Endothelial cell of umbilical vein (primary cell): Measurements from ENCODE around the gene ANKRD33B. TPM values are rescaled to one million over a fixed set of nuclear protein-coding genes. Genes with fewer than 3 reads are reported as not detected.

Experiments
- BruUV-seq: library from RNA; stranded (reverse); fragments of 400-500 nt; replicated peaks from 2 replicates; lab custom pipeline; 2021; lab: Mats Ljungman, UMichigan
- CTCF ChIA-PET: fragments of 300-600, 350-600 bp; sonication (Branson Sonifier 250); formaldehyde crosslinking; loops from one replicate; lab custom pipeline; 2021; ENCODE audit warnings: antibody characterized with exemption, inconsistent platforms; lab: Charles Lee
- POLR2A ChIA-PET: fragments of 300-600, 350-600 bp; sonication (Branson Sonifier 250); formaldehyde crosslinking; loops from one replicate; lab custom pipeline; 2021; ENCODE audit warnings: antibody characterized with exemption, inconsistent platforms; lab: Charles Lee
- DNase-seq: peaks from one replicate; pipeline ENCODE4 v3.0.0-alpha.2; 2011; ENCODE audit warnings: low read depth, low spot score
- FAIRE-seq: peaks from 2 replicates; lab custom pipeline; 2011; peaks lifted over from hg19 to GRCh38; lab: Jason Lieb, UNC
- H2AFZ ChIP-seq: 2 replicates; pipeline ENCODE4 v1.6.0; 2012; ENCODE audit warnings: low read depth, low read length, control low read depth, inconsistent platforms
- H3K27ac ChIP-seq: 2 replicates; pipeline ENCODE4 v1.5.1; 2011; ENCODE audit warnings: low read depth, mild to moderate bottlenecking, control low read depth, low read length, moderate library complexity; ENCODE audit not compliant: insufficient read depth
- H3K27me3 ChIP-seq, 2 experiments: 2 replicates each; pipeline versions ENCODE4 v1.6.0 to v1.6.1; 2011; ENCODE audit warnings: low read length in 2 of 2, mixed read lengths in 1 of 2; ENCODE audit not compliant: control insufficient read depth in 2 of 2, insufficient read depth in 2 of 2
- H3K36me3 ChIP-seq, 2 experiments: 2 replicates in 1 of 2; 3 replicates in 1 of 2; pipeline ENCODE4 v1.5.1; 2011; ENCODE audit warnings: low read length in 2 of 2, mild to moderate bottlenecking in 1 of 2, moderate library complexity in 1 of 2; ENCODE audit not compliant: control insufficient read depth in 2 of 2, insufficient read depth in 2 of 2; ENCODE audit errors: extremely low read depth in 1 of 2
- H3K4me1 ChIP-seq: 3 replicates; pipeline ENCODE4 v1.5.1; 2011; ENCODE audit warnings: mild to moderate bottlenecking, low read length; ENCODE audit not compliant: control insufficient read depth, insufficient read depth; ENCODE audit errors: extremely low read depth
- H3K4me2 ChIP-seq: 2 replicates; pipeline ENCODE4 v1.6.1; 2011; ENCODE audit warnings: low read length, control low read depth, mixed read lengths; ENCODE audit not compliant: insufficient read depth
- H3K4me3 ChIP-seq, 3 experiments: fragments of 200-600 bp in 1 of 3; sonication (generic), shearing (Covaris generic) in 1 of 3; replicated peaks in 1 of 3; 2 replicates each; pipeline ENCODE4 v1.5.1; 2011 to 2016; ENCODE audit warnings: control low read depth in 3 of 3, low read length in 3 of 3, mild to moderate bottlenecking in 2 of 3, inconsistent platforms in 1 of 3, low read depth in 1 of 3, moderate library complexity in 1 of 3; ENCODE audit not compliant: insufficient read depth in 1 of 3
- H3K79me2 ChIP-seq: 2 replicates; pipeline ENCODE4 v1.6.0; 2012; ENCODE audit warnings: low read length, inconsistent platforms; ENCODE audit not compliant: control insufficient read depth, insufficient read depth
- H3K9ac ChIP-seq: replicated peaks from 2 replicates; pipeline ENCODE3; 2011; ENCODE audit warnings: low read length, control low read depth; ENCODE audit not compliant: insufficient read depth; ENCODE audit errors: extremely low read depth
- H3K9me1 ChIP-seq: replicated peaks from 3 replicates; pipeline ENCODE4 v1.6.0; 2011; ENCODE audit warnings: mild to moderate bottlenecking, low read length; ENCODE audit not compliant: control insufficient read depth, insufficient read depth; ENCODE audit errors: extremely low read depth
- H3K9me3 ChIP-seq: replicated peaks from 2 replicates; pipeline ENCODE4 v1.5.1; 2012; ENCODE audit warnings: low read length, inconsistent platforms; ENCODE audit not compliant: control insufficient read depth, insufficient read depth
- H4K20me1 ChIP-seq: replicated peaks from 2 replicates; pipeline ENCODE3; 2011; ENCODE audit warnings: mild to moderate bottlenecking, low read length; ENCODE audit not compliant: control insufficient read depth, insufficient read depth; ENCODE audit errors: extremely low read depth
- EZH2 ChIP-seq: IDR thresholded peaks from 2 replicates; pipeline ENCODE4 v1.6.1; 2012; ENCODE audit warnings: borderline replicate concordance, low read depth, mild to moderate bottlenecking, moderate library complexity, low read length, inconsistent platforms; ENCODE audit not compliant: severe bottlenecking
- GATA2 ChIP-seq: IDR thresholded peaks from 2 replicates; pipeline ENCODE4 v1.7.0; 2011; ENCODE audit warnings: low read depth, mild to moderate bottlenecking, moderate library complexity, mixed read lengths, low read length; ENCODE audit not compliant: insufficient read length, insufficient read depth
- POLR2A ChIP-seq: IDR thresholded peaks from 2 replicates; pipeline ENCODE4 v1.6.1; 2012; ENCODE audit warnings: low read depth, mild to moderate bottlenecking, control low read depth, low read length
- POLR2AphosphoS5 ChIP-seq: IDR thresholded peaks from 2 replicates; pipeline ENCODE4 v1.6.1; 2012; ENCODE audit warnings: low read depth, mild to moderate bottlenecking, control low read depth, low read length, moderate library complexity; ENCODE audit not compliant: insufficient read depth
- dilution Hi-C: fragments of 300-500 bp; cut with MboI; formaldehyde crosslinking; loops from one replicate; pipeline ENCODE4 v1.15.0; 2019; ENCODE audit warnings: low sequenced_read_pairs; ENCODE audit not compliant: extremely low pct_ligation_motif_present
- intact Hi-C: fragments of 100-400 bp; cut with micrococcal nuclease; formaldehyde crosslinking; loops from one replicate; pipeline ENCODE4 v1.10.0; 2022
- polyA plus RNA-seq, 4 experiments: library from polyadenylated mRNA; depleted of rRNA in 3 of 4; stranded (reverse) in 3 of 4; unstranded in 1 of 4; fragments of >200 nt; gene quantifications; 2 replicates each; pipeline versions ENCODE4 v1.2.1 to v1.2.3, GENCODE V29; 2011 to 2012; ENCODE audit warnings: missing spikeins in 1 of 4
- total RNA-seq: library from RNA; stranded (reverse); gene quantifications from 2 replicates; pipeline ENCODE4 v1.2.3, GENCODE V29; 2021
- TF ChIP-seq, protein P1 (sequence below), 2 donors: IDR thresholded peaks; 1 replicate in 1 of 2; 2 replicates in 1 of 2; pipeline ENCODE4 v1.5.1; 2011; ENCODE audit warnings: low read length in 2 of 2, mild to moderate bottlenecking in 2 of 2, moderate library complexity in 2 of 2, control low read depth in 1 of 2, inconsistent platforms in 1 of 2, low read depth in 1 of 2; ENCODE audit not compliant: insufficient read depth in 1 of 2; ENCODE audit errors: extremely low read depth in 1 of 2

ANKRD33B gene
- total and polyA plus RNA-seq, 2 donors (not counting 3 experiments of a cell fraction or from before 2014, with no cell fraction given): 2.4 to 5.4 TPM

DNA sequence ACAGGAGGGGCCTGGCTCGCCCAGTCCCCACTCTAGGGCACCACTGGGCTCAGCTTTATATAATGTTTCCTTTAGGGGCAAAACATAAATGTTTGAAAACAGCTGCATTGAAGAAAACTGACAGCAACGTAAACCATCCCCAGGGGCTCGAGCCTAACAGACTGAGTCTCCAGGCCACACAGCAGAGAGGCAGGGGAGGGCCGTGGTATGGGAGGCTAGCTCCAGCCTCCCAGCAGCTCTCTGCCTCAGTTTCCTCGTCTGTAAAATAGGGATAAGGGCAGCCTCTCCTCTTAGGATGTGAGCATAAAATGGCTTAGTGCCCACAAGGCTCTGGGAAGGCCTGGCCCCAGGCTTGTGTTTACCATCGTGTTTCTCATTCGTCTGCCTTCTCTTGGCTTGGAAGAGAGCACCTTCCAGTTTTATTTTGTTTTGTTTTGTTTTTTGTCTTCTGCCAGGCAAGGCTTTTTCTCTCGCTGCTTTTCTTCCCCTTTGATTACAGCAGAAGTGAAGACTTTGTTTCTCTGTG is 2.7 kb downstream of the ANKRD33B start:
- dilution Hi-C loops: no loop called here

DNA sequence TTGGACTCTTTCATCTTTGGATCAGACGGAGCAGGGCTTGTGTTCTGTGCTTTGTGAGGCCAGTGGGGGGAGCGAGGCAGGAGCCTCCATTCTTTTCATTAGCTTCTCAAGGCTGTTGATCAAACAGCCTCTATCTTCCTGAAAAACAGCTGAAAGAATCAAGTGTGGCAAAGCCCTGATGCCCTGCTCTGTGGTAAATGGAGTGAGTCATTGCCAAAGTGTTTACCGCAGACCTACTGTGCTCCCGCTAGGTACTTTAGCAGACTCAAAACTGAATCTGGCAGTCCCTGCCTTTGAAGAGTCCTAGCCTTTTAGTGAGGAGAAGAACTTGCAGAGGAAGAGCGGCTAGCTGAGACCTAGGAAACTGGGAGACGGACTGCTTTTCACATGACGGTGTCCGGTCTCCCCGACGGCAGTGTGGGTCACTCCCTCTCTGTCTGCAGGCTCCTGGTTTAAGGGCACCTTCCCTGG is 3.3 kb downstream of the ANKRD33B start:
- Histone ChIP-seq H3K9me3 (no peaks in the 10 kb centered on the region), H3K36me3 (no peaks in the 10 kb centered on the region), H3K27me3 (no peaks in the 10 kb centered on the region), H3K4me1 (peaks cover 18% of the 10 kb centered on the region), H3K9ac (no peak overlapping the region), H3K4me3 (no peak overlapping the region), H3K4me2 (no peak overlapping the region), H3K9me1 (no peaks in the 10 kb centered on the region), H4K20me1 (no peaks in the 10 kb centered on the region), H2AFZ (no peak overlapping the region), H3K79me2 (peaks cover 23% of the 10 kb centered on the region), H3K27ac (no peak overlapping the region)
- TF ChIP-seq POLR2A (no peak), EZH2 (no peak), GATA2 (no peak), POLR2AphosphoS5 (no peak)
- POLR2A ChIA-PET: interaction anchor here (1.0 kb wide), 1 partner anchor 10 kb away, joined by 3 read pairs; no protein-coding TSS in a partner anchor
- dilution Hi-C loops (no loop called here), intact Hi-C loops (no loop called here)
- DNase-seq (no peak), FAIRE-seq (no peak)
- no TSS peak for BruUV-seq
- CTCF ChIA-PET: interaction anchor here (0.6 to 4.7 kb wide), 11 partner anchors 8 to 114 kb away, joined by 3 to 37 read pairs (median 4); no protein-coding TSS in a partner anchor

More for the DNA sequence above, 2.7 kb downstream of the ANKRD33B start:
- Histone ChIP-seq H3K9me1 (no peaks in the 10 kb centered on the region), H3K9ac (no peak overlapping the region), H3K9me3 (no peaks in the 10 kb centered on the region), H4K20me1 (no peaks in the 10 kb centered on the region), H3K79me2 (peaks cover 23% of the 10 kb centered on the region), H3K4me3 (no peak overlapping the region), H3K27ac (no peak overlapping the region), H2AFZ (no peak overlapping the region), H3K4me1 (peaks cover 18% of the 10 kb centered on the region), H3K27me3 (no peaks in the 10 kb centered on the region), H3K4me2 (no peak overlapping the region), H3K36me3 (no peaks in the 10 kb centered on the region)
- ChIA-PET POLR2A (interaction anchor here (1.0 kb wide), 1 partner anchor 11 kb away, joined by 3 read pairs; no protein-coding TSS in a partner anchor), CTCF (interaction anchor here (1.3 to 4.7 kb wide), 7 partner anchors 9 to 114 kb away, joined by 3 to 37 read pairs (median 5); no protein-coding TSS in a partner anchor)
- no peak for FAIRE-seq
- TF ChIP-seq, protein P1, sequence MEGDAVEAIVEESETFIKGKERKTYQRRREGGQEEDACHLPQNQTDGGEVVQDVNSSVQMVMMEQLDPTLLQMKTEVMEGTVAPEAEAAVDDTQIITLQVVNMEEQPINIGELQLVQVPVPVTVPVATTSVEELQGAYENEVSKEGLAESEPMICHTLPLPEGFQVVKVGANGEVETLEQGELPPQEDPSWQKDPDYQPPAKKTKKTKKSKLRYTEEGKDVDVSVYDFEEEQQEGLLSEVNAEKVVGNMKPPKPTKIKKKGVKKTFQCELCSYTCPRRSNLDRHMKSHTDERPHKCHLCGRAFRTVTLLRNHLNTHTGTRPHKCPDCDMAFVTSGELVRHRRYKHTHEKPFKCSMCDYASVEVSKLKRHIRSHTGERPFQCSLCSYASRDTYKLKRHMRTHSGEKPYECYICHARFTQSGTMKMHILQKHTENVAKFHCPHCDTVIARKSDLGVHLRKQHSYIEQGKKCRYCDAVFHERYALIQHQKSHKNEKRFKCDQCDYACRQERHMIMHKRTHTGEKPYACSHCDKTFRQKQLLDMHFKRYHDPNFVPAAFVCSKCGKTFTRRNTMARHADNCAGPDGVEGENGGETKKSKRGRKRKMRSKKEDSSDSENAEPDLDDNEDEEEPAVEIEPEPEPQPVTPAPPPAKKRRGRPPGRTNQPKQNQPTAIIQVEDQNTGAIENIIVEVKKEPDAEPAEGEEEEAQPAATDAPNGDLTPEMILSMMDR (IDR thresholded peaks at IDR 0.05; ENCODE audit: extremely low read depth in 1 of 2, insufficient read depth in 1 of 2, low read depth in 1 of 2, low read length in 2 of 2): no peak
- no TSS peak for BruUV-seq
- DNase-seq: no peak
- intact Hi-C loops: no loop called here
